ENCODE results near the gene SDK1.

GRCh38 chr7:3942276-3942675 is 641.2 kb downstream of the SDK1 start:
- TF ChIP-seq POLR2A (IDR thresholded peaks at IDR 0.05; ENCODE audit: low read length) (no peak), GATA1 (IDR thresholded peaks at IDR 0.05; ENCODE audit: low read depth, low read length) (no peak)
